Measurements from ENCODE around the gene PAPSS1. TPM values are rescaled to one million over a fixed set of nuclear protein-coding genes. Genes with fewer than 3 reads are reported as not detected.
A peak's percentile ranks its signal among the peaks of the same experiment; 100 is the strongest.

The PAPSS1 gene
- total and polyA plus RNA-seq, 9 of the 15 experiments (the other 6 are each of a cell fraction or from before 2014, with no cell fraction given): 21.1 to 53.9 (median 41.9) TPM

DNA sequence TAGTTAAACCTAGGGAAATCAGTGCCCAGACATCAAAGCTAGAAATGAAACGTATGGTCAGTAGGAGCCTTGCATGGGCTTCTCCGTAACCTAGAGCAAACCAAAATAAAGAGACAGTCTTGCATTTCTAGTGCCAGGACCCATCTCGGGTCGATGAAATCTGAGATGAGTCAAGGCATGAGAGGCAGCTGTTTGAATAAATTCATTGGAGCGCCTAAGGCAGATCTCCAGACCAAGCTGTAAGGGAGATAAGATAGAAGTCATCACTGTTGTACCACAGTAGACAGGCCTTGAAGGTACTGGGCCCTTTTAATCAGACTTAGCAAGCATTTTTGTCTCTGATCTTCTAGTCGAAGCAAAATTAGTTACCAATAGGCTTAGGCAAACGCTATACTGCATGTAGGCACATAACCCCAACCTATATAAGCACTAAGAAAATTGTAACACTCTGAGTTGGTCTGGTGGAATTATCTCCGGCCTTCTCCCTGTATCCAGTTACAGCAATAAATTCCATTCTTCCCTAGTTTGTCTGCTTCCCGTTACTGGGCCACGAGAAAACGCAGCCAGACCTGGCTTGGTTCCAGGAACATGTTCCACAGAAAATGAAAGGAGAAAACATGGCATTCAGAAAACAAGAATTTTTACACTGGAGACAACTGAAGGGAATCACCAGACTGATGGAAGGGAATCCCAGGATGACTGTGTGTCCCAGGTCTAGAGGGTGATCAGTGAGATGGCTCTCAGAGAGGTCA lies 21.1 kb upstream of the PAPSS1 start:
- ATAC-seq: no peak
- Histone ChIP-seq H3K27me3 (ENCODE audit: control insufficient read depth in 2 of 2, insufficient read depth in 2 of 2, low read length in 2 of 2) (no peaks in the 10 kb centered on the region), H3K79me2 (ENCODE audit: control insufficient read depth, insufficient read depth, low read length) (no peaks in the 10 kb centered on the region), H3K27ac (ENCODE audit: extremely low read depth, low read depth, low read length) (no peak overlapping the region), H3K9me3 (replicated peaks; ENCODE audit: control insufficient read depth, insufficient read depth, low read depth, low read length) (peaks cover 2% of the 10 kb centered on the region; the same call in 1 of the 2 replicates), H3K4me3 (no peak overlapping the region), H3K9ac (ENCODE audit: insufficient read depth in 1 of 2, low read depth in 2 of 2, low read length in 2 of 2) (no peak overlapping the region), H3K4me2 (ENCODE audit: insufficient read depth, low read length) (no peak overlapping the region), H4K20me1 (replicated peaks; ENCODE audit: control insufficient read depth, insufficient read depth, low read length) (no peaks in the 10 kb centered on the region), H2AFZ (ENCODE audit: low read depth, low read length) (peak overlapping the region; percentile 81), H3K36me3 (ENCODE audit: control insufficient read depth, insufficient read depth, low read length) (no peaks in the 10 kb centered on the region), H3K4me1 (replicated peaks in 1 of 2; ENCODE audit: control insufficient read depth in 2 of 2, insufficient read depth in 2 of 2, low read length in 2 of 2) (no peaks in the 10 kb centered on the region), H3K9me1 (ENCODE audit: control insufficient read depth, insufficient read depth, low read length) (no peaks in the 10 kb centered on the region)
- DNase-seq (ENCODE audit: extremely low read depth in 1 of 4, low spot score in 3 of 4): no peak
- 21% methylated on average over 11 of the region's 11 CpGs for WGBS (ENCODE audit: insufficient coverage, low coverage, missing lambda C conversion rate)
- POLR2A ChIA-PET: interaction anchor here (0.6 kb wide), 1 partner anchor 78 kb away, joined by 3 read pairs; no protein-coding TSS in a partner anchor
- CTCF ChIA-PET (ENCODE audit: low intra/inter-chr PET ratio): interaction anchor here (1.1 kb wide), 1 partner anchor 162 kb away, joined by 4 read pairs; no protein-coding TSS in a partner anchor
- FAIRE-seq: no peak
- no peak for TF ChIP-seq CBX2 (IDR thresholded peaks at IDR 0.05; ENCODE audit: insufficient read depth, low read length, poor library complexity, severe bottlenecking)
- TF ChIP-seq MCM5 (IDR thresholded peaks at IDR 0.05; ENCODE audit: low read depth): no peak
- no peak for TF ChIP-seq HMGXB4 (CRISPR knock-in tag; IDR thresholded peaks at IDR 0.05)
- 0 out of 2 replicates have a peak, but pooled peaks have one; percentile 10 for TF ChIP-seq NFIC (IDR thresholded peaks at IDR 0.05)
- no peak for TF ChIP-seq ERF (CRISPR knock-in tag; IDR thresholded peaks at IDR 0.05)
- TF ChIP-seq CHD1 (IDR thresholded peaks at IDR 0.05; ENCODE audit: low read length): no peak
- in situ Hi-C loops (cut with MboI): no loop called here
- intact Hi-C loops (cut with micrococcal nuclease): no loop called here
- no TSS peak for BruUV-seq (replicated peaks)

Measured in K562 (cell line).